GM21390 (cell line): Measurements from ENCODE around the gene ZNF280A.
"Not testable (repeated sequence)": the region's sequence is repeated elsewhere in the genome, so short reads cannot be mapped to it uniquely, and the experiment has no call there.

Experiments used
- ATAC-seq: cut with Tn5 transposase; IDR thresholded peaks from one replicate; pipeline ENCODE4 v1.9.1; 2021; ENCODE audit not compliant: unreplicated experiment

Gene ZNF280A

DNA sequence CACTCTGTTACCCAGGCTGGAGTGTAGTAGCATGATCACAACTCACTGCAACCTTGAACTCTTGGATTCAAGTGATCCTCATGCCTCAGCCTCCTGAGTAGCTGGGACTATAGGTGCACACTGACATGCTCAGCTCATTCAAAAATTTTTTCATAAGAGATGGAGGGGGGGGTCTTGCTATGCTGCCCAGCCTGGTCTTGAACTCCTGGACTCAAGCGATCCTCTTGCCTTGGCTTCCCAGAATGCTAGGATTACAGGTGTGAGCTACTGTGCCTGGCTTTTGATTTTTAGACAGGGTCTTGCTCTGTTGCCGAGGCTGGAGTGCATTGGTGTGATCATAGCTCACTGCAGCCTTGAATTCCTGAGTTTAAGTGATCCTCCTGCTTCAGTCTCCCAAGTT lies 25.0 kb upstream of the ZNF280A start:
- ATAC-seq = no peak

DNA sequence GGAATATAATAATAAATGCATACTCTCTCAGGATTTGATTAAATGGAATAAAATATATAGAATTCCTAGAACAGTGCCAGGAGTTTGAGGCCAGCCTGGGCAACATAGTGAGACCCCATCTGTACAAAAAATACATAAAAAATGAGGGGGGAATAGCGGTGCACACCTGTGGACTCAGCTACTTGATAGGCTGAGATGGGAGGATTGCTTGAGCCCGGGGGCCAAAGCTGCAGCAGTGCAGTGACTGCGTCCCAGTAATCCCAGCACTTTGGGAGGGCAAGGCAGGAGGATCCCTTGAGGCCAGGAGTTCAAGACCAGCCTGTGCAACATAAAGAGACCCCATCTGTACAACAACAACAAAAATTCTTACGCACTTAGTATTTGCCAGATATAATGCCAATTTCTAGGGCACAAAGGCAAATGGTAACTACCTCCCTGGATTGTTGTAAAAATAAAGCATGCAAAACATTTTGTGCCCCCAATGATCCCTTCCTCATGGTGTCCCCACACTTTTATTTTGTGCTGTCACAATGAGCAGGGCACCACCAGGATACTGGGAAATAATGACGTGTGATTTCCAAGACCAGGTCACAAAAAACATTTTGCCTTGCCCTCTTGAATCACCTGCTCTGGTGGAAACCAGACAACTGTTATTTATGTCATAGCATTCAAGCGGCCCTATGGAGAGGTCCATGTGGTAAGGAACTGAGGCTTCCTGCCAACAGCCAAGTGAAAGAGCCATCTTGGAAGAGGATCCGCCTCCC lies 18.3 kb upstream of the ZNF280A start:
- no peak for ATAC-seq

DNA sequence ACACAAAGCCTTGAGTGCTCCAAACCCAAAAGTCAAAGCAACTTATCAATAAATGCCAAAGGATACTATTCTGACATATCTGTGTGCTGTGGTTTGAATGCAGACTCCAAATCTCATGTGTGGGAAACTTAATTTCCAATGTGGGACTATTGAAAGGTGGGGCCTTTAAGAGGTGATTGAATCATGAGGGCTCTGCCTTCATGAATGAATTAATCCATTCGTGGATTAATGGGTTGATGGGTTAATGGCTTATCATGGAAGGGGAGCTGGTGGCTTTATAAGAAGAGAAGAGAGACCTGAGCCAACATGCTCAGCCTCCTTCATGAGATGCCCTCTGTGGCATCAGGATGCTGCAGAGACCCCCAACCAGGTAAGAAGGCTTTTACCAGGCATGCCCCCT lies 16.8 kb upstream of the ZNF280A start:
- no peak for ATAC-seq

DNA sequence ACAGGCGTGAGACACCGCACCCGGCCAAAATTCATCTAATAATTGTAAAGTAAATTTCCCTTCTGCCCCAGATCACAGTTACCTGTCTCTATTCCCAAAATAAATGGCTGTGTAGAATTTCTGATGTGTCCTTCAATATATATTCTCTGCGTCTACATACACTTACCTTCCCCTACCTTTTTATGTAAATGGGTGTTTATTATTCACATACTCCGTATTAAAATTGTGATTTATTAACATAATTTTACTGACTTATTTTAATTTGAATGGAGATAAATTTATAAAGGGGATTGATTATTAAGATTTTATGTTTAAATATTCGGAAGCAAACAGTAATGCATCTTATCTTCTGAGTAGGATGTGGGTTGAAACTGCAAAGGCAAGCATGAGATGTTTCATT lies 16.4 kb upstream of the ZNF280A start:
- ATAC-seq = no peak

DNA sequence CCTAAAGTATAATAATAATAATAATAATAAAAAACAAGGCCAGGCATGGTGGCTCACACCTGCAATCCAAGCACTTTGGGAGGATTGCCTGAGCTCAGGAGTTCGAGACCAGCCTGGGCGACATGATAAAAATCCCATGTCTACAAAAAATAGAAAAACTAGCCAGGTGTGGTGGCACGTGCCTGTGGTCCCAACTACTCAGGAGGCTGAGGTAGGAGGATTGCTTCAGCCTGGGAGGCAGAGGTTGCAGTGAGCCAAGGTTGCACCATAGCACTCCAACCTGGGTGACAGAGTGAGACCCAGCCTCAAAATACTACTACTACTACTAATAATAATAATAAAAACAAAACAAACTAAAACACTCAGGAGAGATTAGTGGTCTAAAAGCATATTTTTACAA lies 15.6 kb upstream of the ZNF280A start:
- ATAC-seq = no peak

DNA sequence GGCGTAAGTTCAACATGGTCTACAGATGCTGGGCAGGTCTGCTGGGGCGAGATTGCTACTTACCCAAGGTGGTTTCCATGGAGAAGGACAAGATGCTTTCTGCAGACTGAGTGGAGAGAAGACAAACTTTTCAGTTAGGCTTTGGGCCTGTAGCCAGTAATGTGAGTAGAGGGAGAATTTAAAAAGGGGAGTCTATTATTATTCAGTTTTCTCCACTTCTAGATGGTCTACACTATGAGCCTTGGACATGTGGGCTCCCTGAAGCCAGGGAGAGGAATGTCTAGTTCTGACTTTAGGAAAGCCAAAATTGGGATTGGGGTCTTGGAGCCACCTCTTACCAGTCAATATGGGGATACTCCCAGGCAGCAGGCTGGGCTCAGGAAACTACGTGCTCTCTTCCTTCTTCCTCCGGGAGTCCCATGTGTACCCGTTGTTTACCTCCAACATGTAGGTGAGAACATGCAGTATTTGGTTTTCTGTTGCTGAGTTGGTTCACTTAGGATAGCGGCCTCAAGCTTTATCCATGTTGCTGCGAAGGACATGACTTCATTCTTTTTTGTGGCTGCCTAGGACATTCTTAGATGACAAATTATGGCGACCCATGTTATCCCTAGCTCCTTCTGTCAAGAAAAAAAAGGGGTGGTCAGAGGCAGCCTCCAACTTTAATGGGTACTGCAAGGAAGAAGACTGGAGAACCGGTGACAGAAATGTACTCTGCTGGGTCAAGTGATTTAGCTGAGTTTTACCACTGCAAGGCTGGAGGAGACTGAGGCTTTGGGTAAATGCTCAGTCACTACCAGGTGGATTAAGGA lies 14.7 kb upstream of the ZNF280A start:
- no peak for ATAC-seq

DNA sequence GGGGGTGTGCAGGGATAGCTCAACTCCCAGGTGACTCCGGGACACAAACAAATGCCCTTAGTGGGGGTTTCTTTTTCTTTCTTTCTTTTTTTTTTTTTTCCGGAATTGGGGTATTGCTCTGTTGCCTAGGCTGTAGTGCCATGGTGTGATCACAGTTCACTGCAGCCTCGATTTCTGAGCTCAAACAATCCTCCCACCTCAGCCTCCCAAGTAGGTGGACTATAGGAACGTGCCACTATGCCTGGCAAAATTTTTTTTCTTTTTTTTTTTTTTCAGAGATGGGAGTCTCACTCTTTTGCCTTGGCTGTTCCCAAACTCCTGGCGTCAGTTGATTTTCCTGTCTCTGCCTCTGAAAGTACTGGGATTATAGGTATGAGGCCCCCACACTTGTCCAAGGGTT lies 13.8 kb upstream of the ZNF280A start:
- ATAC-seq = no peak

DNA sequence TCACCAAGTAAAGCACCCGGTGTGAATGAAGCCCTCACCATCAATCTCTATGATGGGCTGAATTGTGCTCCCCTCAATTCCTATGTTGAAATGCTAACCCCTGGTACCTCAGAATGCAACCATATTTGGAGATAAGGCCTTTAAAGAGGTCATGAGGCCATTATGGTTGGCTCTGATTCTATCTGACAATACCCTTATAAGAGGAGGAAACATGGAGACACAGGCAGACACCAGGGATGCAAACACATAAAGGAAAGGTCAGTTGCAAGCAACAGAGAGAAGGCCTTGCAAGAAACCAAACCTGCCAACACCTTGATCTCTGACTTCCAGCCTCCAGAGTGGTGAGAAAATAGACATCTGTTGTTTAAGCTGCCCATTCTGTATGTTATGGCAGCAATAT lies 13.3 kb upstream of the ZNF280A start:
- ATAC-seq = no peak

DNA sequence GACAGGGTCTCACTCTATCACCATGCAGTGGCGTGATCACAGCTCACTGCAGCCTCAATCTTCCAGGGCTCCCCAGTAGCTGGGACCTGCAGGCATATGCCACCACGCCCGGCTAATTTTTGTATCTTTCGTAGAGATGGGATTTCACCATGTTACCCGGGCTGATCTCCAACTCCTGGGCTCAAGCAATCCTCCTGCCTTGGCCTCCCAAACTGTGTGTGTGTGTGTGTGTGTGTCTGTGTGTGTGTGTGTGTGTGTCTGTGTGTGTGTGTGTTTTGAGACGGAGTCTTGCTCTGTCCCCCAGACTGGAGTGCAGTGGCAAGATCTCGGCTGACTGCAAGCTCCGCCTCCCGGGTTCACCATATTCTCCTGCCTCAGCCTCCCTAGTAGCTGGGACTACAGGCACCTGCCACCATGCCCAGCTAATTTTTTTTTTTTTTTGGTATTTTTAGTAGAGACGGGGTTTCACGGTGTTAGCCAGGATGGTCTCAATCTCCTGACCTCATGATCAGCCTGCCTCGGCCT lies 12.5 kb upstream of the ZNF280A start:
- not testable (repeated sequence) for ATAC-seq

DNA sequence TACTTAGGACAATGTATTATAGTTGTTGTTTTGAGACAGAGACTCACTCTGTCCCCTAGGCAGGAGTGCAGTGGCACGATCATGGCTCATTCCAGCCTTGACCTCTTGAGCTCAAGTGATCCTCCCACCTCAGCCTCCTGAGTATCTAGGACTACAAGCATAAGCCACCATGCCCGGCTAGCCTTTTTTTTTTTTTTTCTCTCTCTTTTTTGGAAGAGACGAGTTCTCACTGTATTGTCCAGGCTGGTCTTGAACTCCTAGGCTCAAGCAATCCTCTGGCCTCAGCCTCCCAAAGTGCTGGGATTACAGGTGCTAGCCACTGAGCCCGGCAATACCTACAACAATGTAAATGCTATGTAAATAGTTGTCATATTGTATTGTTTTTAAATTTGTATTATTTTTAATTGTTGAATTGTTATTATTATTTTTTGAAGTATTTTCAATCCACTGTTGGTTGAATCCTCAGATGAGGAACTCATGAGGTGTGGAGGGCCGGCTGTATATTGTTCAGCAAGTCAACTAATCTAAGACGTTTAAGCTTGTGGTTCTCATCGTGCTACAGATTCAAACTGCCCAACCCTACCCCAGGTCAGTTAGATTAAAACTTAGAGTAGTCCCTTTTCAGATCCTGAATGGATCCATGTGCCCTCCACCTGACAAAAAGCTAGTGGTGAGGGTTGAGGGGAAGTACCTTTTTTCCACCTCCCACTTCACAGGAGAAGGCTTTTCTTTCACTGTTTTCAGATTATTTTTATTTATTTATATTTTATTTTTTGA lies 11.9 kb upstream of the ZNF280A start:
- no peak for ATAC-seq

DNA sequence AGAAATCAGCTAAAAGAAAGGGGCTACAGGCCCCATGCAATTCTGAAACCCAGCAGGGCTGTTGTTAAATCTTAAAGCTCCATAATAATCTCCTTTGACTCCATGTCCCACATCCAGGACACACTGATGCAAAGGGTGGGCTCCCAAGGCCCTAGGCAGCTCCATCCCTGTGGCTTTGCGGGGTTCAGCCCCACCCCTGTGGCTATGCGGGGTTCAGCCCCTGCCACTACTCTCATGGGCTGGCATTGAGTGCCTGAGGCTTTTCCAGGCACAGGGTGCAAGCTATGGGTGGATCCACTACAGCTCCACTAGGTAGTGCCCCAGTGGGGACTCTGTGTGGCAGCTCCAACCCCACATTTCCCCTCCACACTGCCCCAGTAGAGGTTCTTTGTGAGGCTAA lies 8.7 kb upstream of the ZNF280A start:
- ATAC-seq = no peak

DNA sequence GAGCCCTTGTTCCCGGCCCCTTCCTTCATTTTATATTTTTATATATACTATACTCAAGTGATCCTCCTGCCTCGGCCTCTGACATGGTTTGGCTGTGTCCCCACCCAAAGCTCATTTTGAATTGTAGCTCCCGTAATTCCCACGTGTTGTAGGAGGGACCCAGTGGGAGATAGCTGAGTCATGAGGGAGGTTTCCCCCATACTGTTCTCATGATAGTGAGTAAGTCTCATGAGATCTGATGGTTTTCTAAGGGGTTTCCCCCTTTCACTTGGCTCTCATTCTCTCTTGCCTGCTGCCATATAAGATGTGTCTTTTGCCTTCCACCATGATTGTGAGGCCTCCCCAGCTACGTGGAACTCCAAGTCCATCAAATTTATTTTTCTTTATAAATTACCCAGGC lies 7.2 kb upstream of the ZNF280A start:
- ATAC-seq = no peak

DNA sequence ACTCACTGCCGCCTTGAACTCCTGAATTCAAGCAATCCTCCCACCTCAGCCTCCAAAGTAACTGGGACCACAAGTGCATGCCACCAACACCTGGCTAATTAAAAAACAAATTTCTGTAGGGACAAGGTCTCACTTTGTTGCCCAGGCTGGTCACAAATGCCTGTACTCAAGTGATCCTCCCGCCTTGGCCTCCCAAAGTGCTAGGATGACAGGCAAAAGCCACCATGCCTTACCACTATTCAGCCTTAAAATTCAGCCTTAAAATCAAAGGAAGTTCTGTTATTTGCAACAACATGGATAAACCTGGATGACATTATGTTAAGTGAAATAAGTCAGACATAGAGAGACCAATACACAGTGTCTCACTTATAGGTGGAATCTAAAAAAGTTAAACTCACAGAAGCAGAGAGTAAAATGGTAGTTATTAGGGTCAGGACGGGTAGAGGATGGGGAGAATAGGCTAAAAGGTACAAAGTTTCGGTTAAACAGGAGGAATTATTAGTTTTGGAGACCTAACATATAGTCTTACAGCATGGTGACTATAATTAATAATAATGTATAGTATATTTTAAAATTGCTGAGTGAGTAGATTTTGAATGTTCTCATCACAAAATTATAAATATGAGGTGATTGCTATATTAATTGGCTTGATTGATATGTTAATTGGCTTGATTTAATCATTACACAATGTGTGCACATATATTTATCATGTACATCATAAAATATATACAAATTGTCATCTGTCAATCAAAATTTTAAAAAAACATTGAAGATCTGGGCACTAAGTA lies 6.2 kb upstream of the ZNF280A start:
- ATAC-seq = no peak

DNA sequence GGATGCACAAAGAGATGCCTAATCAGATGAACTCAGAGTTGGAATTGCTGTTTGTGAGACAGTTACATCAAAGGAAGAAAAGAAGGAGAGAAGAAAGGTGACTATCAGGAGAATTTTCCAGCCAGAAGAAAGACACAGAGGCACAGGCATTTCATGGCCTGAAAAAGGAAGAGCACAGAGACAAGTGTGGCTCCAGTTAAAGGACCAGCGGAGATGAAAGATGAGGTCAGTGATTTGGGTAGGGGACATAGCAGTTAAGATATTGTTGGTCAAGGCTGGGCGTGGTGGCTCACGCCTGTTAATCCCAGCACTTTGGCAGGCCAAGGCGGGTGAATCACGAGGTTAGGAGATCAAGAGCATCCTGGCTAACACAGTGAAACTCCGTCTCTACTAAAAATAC lies 3.4 kb upstream of the ZNF280A start:
- no peak for ATAC-seq

DNA sequence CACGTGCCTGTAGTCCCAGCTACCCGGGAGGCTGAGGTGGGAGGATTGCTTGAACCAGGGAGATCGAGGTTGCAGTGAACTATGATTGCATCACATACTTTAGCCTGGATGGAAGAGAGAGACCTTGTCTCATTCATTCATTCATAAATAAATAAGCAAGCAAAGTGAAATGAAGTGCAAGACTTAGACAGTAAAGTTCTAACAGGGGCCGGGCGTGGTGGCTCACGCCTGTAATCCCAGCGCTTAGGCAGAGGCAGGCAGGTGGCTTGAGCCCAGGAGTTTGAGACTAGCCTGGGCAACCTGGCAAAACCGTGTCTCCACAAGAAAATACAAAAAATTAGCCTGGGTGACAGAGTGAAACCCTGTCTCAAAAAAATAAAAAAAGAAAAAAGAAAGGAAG lies 1.6 kb upstream of the ZNF280A start:
- ATAC-seq = no peak

DNA sequence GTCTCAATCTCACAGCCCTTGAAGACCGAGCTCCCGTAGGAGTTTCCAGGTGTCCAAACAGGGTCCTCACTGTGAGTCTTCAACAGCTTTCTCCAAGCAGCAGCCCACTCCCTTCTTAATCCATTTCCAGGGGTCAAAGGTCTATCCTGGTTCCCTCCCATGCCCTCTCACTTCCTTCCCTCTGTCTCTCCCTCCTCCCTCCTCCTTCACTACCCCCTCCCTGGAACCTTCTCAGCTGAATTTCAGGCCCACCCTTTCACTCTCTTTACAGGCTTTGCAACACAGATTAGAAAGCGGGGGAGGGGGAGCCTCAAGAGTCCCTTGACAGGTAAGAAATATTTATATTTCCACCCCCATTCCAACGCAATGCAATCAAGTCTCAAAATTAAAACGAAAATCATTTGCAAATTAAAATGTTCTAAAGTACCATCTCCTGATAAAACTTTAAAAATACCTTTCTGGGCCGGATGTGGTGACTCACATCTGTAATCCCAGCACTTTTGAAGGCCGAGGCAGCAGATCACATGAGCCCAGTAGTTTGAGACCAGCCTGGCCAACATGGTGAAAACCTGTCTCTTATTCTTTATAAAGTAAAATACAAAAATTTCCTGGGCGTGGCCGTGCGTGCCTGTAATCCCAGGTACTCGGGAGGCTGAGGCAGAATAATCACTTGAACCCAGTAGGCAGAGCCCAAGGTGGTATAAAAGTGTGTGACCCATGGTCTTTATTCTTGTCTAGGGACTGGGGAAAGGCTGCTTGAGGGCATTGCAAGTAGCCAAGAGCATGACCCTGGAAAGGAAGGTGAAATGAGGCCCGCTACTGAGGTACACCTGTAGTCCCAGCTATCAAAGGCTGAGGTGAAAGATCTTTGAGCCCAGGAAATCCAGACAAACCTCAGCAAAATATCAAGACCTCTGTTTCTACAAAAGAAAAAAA lies 865 bp upstream of the ZNF280A start:
- no peak for ATAC-seq

DNA sequence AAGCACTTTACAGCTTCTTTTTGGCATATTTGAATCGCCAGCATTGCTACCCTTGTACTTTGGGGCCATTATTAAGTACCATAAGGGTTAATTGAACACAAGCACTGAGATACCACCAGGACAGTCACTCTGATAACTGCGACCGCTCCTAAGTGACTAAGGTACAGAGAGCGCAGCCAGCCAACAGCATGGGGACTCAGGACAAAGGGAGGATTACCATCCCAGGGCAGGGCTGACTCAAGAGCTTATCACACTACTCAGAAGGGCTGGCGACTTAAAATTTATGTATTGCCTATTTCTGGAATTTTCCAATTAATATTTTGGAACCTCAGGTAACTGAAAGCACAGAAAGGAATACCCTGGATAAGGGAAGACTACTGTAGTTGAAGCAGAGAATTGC lies 479 bp downstream of the ZNF280A start:
- no peak for ATAC-seq

DNA sequence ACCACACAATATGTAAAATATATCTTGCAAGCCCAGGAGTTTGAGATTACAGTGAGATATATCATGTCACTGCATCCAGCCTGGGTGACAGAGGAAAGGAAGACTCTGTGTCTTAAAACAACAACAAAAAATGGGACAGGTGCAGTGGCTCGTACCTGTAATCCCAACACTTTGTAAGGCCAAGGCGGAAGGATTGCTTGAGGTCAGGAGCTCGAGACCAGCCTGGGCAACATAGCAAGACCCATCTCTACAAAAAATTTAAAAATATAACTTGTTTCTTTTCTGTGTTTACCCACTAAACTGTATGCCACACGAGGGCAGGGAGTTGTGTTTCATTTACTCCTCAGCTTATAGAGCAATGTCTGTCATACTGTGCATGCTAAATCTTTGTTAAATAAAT lies 3.1 kb downstream of the ZNF280A start:
- ATAC-seq = no peak

DNA sequence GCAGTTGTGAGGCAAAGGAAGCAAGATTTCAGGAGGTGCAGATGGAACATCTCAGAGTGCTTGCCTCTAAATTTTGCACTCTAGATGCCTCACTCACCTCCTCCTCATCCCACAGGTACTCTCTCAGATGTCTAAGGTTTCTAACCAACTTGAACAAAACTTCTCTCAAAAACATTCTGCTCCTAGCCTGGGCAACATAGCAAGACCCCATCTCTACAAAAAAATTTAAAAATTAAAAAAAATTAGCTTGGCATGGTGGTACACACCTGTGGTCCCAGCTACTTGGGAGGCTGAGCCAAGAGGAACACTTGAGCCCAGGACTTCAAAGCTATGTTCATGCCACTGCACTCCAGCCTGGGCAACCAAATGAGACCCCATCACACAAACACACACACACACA lies 4.2 kb downstream of the ZNF280A start:
- no peak for ATAC-seq

DNA sequence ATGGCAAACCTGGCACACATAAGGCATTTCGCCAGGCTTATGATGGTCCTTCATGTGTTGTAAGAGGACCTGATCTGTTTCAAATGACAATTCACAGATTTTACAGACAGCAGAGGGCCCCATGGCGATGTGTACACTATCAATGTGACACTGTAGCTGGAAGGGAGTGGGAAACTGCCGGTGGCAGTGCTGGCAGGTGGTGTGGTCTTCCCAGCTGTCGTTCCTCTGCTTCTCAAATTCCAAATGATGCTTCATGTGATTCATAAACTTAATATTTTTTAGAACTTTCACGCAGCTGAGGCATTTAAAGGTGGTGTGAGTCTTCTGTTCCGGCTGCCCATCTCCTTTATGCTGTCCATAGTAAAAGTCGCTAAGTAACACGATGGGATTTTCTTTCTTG lies 5.6 kb downstream of the ZNF280A start:
- not testable (repeated sequence) for ATAC-seq
